Neural crest cell (in vitro differentiated cells): ENCODE data around the gene MESD. TPM values are rescaled to one million over a fixed set of nuclear protein-coding genes. Genes with fewer than 3 reads are reported as not detected.
A peak's percentile ranks its signal among the peaks of the same experiment; 100 is the strongest.

Source experiments
- DNase-seq: peaks from one replicate; pipeline ENCODE4 v3.0.0; 2021; ENCODE audit warnings: low read depth, mixed read lengths, low spot score
- H3K27ac Mint-ChIP-seq: one replicate; pipeline ENCODE4 v1.8.0; 2021; ENCODE audit warnings: mild to moderate bottlenecking, mixed read lengths; ENCODE audit not compliant: unreplicated experiment
- H3K27me3 Mint-ChIP-seq: 2 replicates; pipeline ENCODE4 v1.8.0; 2021; ENCODE audit warnings: low read depth, mild to moderate bottlenecking, mixed read lengths
- H3K36me3 Mint-ChIP-seq: 2 replicates; pipeline ENCODE4 v1.8.0; 2021; ENCODE audit warnings: low read depth, mild to moderate bottlenecking, mixed read lengths
- H3K4me1 Mint-ChIP-seq: 2 replicates; pipeline ENCODE4 v1.8.0; 2021; ENCODE audit warnings: mixed read lengths
- H3K4me3 Mint-ChIP-seq: one replicate; pipeline ENCODE4 v1.8.0; 2021; ENCODE audit warnings: mild to moderate bottlenecking, mixed read lengths
- H3K9me3 Mint-ChIP-seq: 2 replicates; pipeline ENCODE4 v1.8.0; 2021; ENCODE audit warnings: mixed read lengths
- CTCF ChIP-seq: fragments of 200-600 bp; sonication (generic); conservative IDR thresholded peaks from 2 replicates; pipeline ENCODE4 v1.5.0; 2021; ENCODE audit warnings: antibody characterized with exemption, mild to moderate bottlenecking
- total RNA-seq: library from RNA; stranded (reverse); gene quantifications from 2 replicates; pipeline ENCODE4 v1.2.1, GENCODE V29; 2021

The MESD gene
- total RNA-seq, 1 donor from 2014 or later, result 30.7 TPM

GRCh38 chr15:80974914-80975313, 14.7 kb downstream of the MESD start:
- no peaks in the 10 kb centered on the region for H3K9me3 Mint-ChIP-seq
- H3K36me3 Mint-ChIP-seq, result peaks cover 8% of the 10 kb centered on the region
- peaks cover 15% of the 10 kb centered on the region for H3K4me1 Mint-ChIP-seq
- no peaks in the 10 kb centered on the region for H3K27me3 Mint-ChIP-seq
- TF ChIP-seq CTCF, result no peak
- H3K4me3 Mint-ChIP-seq, result no peak overlapping the region
- DNase-seq, result no peak
- no peak overlapping the region for H3K27ac Mint-ChIP-seq

- no peaks in the 10 kb centered on the region for H3K9me3 Mint-ChIP-seq
- peaks cover 12% of the 10 kb centered on the region for H3K4me1 Mint-ChIP-seq
- no peak overlapping the region for H3K27ac Mint-ChIP-seq
- H3K36me3 Mint-ChIP-seq, result no peaks in the 10 kb centered on the region
- H3K4me3 Mint-ChIP-seq, result no peak overlapping the region
- no peaks in the 10 kb centered on the region for H3K27me3 Mint-ChIP-seq
- no peak for TF ChIP-seq CTCF
- no peak for DNase-seq
These were observed 17.3 kb downstream of the MESD start for GRCh38 chr15:80972276-80972675.

- Mint-ChIP-seq H3K27ac (no peak overlapping the region), H3K27me3 (no peaks in the 10 kb centered on the region), H3K4me1 (peaks cover 12% of the 10 kb centered on the region), H3K4me3 (no peak overlapping the region), H3K36me3 (no peaks in the 10 kb centered on the region), H3K9me3 (no peaks in the 10 kb centered on the region)
- no peak for TF ChIP-seq CTCF
- no peak for DNase-seq
These were observed 18.5 kb downstream of the MESD start for GRCh38 chr15:80971143-80971542.

- no peak overlapping the region for H3K4me3 Mint-ChIP-seq
- H3K4me1 Mint-ChIP-seq, result peaks cover 12% of the 10 kb centered on the region
- H3K27ac Mint-ChIP-seq, result no peak overlapping the region
- no peaks in the 10 kb centered on the region for H3K36me3 Mint-ChIP-seq
- no peak for TF ChIP-seq CTCF
- DNase-seq, result no peak
- H3K27me3 Mint-ChIP-seq, result no peaks in the 10 kb centered on the region
- H3K9me3 Mint-ChIP-seq, result no peaks in the 10 kb centered on the region
These were observed 19.0 kb downstream of the MESD start for GRCh38 chr15:80970658-80971057.

- peak; percentile 72 for DNase-seq
- Mint-ChIP-seq H3K27me3 (no peaks in the 10 kb centered on the region), H3K36me3 (peaks cover 3% of the 10 kb centered on the region), H3K4me1 (peaks cover 12% of the 10 kb centered on the region), H3K9me3 (no peaks in the 10 kb centered on the region), H3K4me3 (no peak overlapping the region), H3K27ac (no peak overlapping the region)
- peak; percentile 95 for TF ChIP-seq CTCF
These were observed 19.5 kb downstream of the MESD start for GRCh38 chr15:80970018-80970657.
